ENCODE measurements around the gene KIF19. TPM values are rescaled to one million over a fixed set of nuclear protein-coding genes. Genes with fewer than 3 reads are reported as not detected.

Gene KIF19
- total RNA-seq, 4 donors from 2014 or later, result 1.7 to 20.7 (median 4.8) TPM; not detected in 1

DNA sequence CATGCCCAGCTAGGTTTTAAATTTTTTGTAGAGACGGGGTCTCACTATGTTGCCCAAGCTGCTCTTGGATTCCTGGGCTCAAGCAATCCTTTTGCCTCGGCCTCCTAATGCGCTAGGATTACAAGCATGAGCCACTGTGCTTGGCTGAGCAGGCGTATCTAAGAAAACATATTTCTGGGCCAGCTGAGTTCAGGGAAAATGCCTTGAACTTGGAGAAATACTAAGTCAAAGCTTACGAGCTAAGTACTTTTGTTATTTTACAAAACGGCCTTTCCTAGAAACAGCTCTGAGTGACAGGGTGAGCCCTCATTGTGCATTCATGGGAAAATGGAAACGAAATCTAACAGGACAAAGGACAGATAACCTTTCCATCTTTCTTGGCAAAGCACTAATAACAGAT lies 27.2 kb upstream of the KIF19 start:
- Histone ChIP-seq H3K27me3 (no peaks in the 10 kb centered on the region), H3K36me3 (no peaks in the 10 kb centered on the region), H3K4me1 (no peaks in the 10 kb centered on the region), H3K4me3 (no peak overlapping the region), H3K27ac (no peak overlapping the region), H3K9me3 (no peaks in the 10 kb centered on the region)
- DNase-seq, result no peak
- intact Hi-C loops (cut with DNase I; ENCODE audit: low total_unique reads), result no loop called here
- TF ChIP-seq, protein P1, sequence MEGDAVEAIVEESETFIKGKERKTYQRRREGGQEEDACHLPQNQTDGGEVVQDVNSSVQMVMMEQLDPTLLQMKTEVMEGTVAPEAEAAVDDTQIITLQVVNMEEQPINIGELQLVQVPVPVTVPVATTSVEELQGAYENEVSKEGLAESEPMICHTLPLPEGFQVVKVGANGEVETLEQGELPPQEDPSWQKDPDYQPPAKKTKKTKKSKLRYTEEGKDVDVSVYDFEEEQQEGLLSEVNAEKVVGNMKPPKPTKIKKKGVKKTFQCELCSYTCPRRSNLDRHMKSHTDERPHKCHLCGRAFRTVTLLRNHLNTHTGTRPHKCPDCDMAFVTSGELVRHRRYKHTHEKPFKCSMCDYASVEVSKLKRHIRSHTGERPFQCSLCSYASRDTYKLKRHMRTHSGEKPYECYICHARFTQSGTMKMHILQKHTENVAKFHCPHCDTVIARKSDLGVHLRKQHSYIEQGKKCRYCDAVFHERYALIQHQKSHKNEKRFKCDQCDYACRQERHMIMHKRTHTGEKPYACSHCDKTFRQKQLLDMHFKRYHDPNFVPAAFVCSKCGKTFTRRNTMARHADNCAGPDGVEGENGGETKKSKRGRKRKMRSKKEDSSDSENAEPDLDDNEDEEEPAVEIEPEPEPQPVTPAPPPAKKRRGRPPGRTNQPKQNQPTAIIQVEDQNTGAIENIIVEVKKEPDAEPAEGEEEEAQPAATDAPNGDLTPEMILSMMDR (IDR thresholded peaks at IDR 0.05), result no peak
- TF ChIP-seq POLR2A (IDR thresholded peaks at IDR 0.05), result no peak

DNA sequence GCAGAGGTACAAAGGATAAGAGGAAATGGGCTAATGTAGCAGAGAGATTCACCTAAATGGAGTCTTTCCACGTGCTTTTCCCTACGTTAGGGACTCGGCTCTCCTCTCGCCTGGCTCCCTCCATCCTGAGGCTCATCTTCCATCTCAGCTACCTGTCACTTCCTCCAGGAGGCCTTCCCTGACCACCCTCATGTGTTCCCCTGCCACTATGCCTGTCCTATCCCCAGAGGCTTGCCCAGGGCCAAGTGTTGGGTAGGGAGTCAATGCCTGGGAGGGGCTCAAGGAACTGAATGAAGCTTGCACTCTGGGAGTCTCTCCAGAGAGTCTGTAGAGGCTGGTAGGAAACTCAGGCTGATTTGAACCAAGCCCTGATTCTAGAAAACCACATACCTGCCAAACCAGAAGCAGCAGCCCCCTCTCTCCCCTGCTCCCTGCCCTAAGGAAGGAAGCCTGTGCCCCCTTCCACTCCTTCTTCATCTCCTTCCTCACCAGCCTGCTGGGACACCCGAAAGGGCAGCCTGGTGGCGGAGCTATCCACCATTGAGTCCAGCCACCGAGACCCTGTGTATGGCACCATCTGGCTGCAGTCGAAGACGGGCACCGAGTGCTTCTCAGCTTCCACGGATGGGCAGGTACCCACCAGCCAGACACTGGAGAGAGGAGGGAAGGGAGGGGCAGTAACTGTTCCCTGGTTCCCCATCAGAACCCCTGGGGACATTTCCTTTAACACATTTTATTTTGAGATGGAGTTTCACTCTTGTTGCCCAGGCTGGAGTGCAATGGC lies 26.6 kb upstream of the KIF19 start:
- TF ChIP-seq, protein P1 (IDR thresholded peaks at IDR 0.05), result no peak
- TF ChIP-seq POLR2A (IDR thresholded peaks at IDR 0.05), result no peak
- H3K27ac ChIP-seq, result no peak overlapping the region
- H3K4me3 ChIP-seq, result no peak overlapping the region
- DNase-seq, result no peak
- no peaks in the 10 kb centered on the region for H3K4me1 ChIP-seq
- H3K27me3 ChIP-seq, result no peaks in the 10 kb centered on the region
- intact Hi-C loops (cut with DNase I; ENCODE audit: low total_unique reads), result no loop called here
- H3K36me3 ChIP-seq, result no peaks in the 10 kb centered on the region
- H3K9me3 ChIP-seq, result no peaks in the 10 kb centered on the region

DNA sequence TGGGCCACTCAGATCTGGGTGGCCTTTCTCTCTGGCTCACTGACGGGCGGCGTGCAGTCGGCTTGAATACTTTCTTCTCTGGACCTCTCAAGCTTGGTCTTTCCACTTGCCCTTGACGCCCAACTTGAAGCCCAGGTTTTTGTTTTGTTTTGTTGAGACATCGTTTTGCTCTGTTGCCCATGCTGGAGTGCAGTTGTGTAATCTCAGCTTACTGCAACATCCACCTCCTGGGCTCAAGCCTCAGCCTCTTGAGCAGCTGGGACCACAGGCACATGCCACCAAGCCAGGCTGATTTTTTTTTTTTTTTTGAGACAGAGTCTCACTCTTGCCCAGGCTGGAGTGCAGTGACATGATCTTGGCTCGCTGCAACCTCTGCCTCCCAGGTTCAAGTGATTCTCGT lies 22.7 kb upstream of the KIF19 start:
- Histone ChIP-seq H3K27me3 (no peaks in the 10 kb centered on the region), H3K36me3 (no peaks in the 10 kb centered on the region), H3K4me3 (no peak overlapping the region), H3K4me1 (no peaks in the 10 kb centered on the region), H3K27ac (no peak overlapping the region), H3K9me3 (no peaks in the 10 kb centered on the region)
- no peak for TF ChIP-seq POLR2A (IDR thresholded peaks at IDR 0.05)
- TF ChIP-seq, protein P1 (IDR thresholded peaks at IDR 0.05), result no peak
- no peak for DNase-seq
- intact Hi-C loops (cut with DNase I; ENCODE audit: low total_unique reads), result no loop called here

DNA sequence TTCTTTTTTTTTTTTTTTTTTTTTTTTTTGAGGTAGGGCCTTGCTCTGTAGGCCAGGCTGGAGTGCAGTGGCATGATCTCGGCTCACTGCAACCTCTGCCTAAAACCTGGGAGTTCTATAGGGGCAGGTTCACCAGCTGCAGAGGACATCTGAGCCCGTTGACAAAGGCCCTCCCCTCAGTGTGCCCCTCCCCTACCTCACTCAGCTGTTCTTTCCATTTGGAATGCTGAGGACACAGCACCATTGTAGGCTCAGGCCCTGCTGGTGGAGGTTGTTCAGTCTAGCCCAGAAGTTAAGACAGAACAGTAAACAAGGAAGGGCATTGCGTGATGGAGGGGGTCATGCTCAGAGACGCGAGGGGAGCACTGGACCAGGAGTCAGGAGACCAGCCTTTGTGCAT lies 21.8 kb upstream of the KIF19 start:
- Histone ChIP-seq H3K4me3 (no peak overlapping the region), H3K36me3 (no peaks in the 10 kb centered on the region), H3K27ac (no peak overlapping the region), H3K4me1 (no peaks in the 10 kb centered on the region), H3K9me3 (no peaks in the 10 kb centered on the region), H3K27me3 (no peaks in the 10 kb centered on the region)
- no peak for TF ChIP-seq POLR2A (IDR thresholded peaks at IDR 0.05)
- TF ChIP-seq, protein P1 (IDR thresholded peaks at IDR 0.05), result no peak
- no peak for DNase-seq
- intact Hi-C loops (cut with DNase I; ENCODE audit: low total_unique reads), result no loop called here

DNA sequence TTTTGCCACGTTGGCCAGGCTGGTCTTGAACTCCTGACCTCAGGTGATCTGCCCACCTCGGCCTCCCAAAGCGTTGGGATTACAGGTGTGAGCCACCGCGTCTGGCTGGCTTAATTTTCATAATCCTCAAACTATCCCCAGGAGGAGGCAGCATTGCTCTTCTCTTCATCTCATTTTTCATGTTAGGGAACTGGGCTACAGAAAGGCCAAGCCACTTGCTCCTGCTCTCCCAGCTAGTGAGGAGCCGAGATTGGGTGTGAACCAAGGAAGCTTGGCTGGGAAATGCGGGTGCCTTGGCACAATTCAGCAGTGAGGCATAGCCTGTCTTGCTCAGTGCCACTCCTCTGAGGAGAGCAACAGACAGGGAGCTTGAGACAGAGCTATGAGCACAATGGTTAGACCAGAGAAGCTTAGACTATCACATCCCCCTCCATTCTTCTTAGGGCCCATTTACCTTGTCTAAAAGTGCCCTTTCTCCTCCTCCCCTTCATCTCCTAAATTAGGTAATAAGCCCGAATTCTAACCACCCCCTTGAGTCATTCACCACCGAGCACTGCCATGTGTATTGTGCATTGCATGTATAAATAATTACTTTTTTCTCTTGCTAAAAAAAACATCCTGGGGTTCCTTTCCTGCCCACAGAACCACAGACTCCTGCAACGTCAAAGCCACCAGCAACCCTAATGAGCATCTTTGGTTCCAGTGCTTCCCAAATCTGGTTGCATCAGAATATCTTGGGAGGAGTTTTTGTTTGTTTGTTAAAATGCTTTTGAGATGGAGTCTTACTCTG lies 20.0 kb upstream of the KIF19 start:
- DNase-seq, result no peak
- no peak overlapping the region for H3K4me3 ChIP-seq
- intact Hi-C loops (cut with DNase I; ENCODE audit: low total_unique reads), result no loop called here
- H3K4me1 ChIP-seq, result no peaks in the 10 kb centered on the region
- no peak for TF ChIP-seq POLR2A (IDR thresholded peaks at IDR 0.05)
- TF ChIP-seq, protein P1 (IDR thresholded peaks at IDR 0.05), result no peak
- no peaks in the 10 kb centered on the region for H3K36me3 ChIP-seq
- no peaks in the 10 kb centered on the region for H3K27me3 ChIP-seq
- H3K9me3 ChIP-seq, result no peaks in the 10 kb centered on the region
- no peak overlapping the region for H3K27ac ChIP-seq

All from uterus (tissue), 4 donors.